ENCODE measurements around the gene KIRREL3.

KIRREL3 gene

GRCh38 chr11:126592496-126593410, 407.8 kb downstream of the KIRREL3 start:
- DNase-seq: no peak

GRCh38 chr11:126591966-126592489, 408.5 kb downstream of the KIRREL3 start:
- no peak for DNase-seq

GRCh38 chr11:126589492-126589803, 411.1 kb downstream of the KIRREL3 start:
- no peak for DNase-seq

- no peak for DNase-seq
Observed at GRCh38 chr11:126588630-126589491, 411.7 kb downstream of the KIRREL3 start.

- DNase-seq: no peak
Observed at GRCh38 chr11:126587541-126587940, 413.0 kb downstream of the KIRREL3 start.

GRCh38 chr11:126585774-126586491, 414.6 kb downstream of the KIRREL3 start:
- DNase-seq: peak; percentile 72

- no peak for DNase-seq
Observed at GRCh38 chr11:126585388-126585773, 415.2 kb downstream of the KIRREL3 start.

- DNase-seq: no peak
Observed at GRCh38 chr11:126583594-126584427, 416.8 kb downstream of the KIRREL3 start.

GRCh38 chr11:126583101-126583500, 417.5 kb downstream of the KIRREL3 start:
- DNase-seq: no peak

- no peak for DNase-seq
Observed at GRCh38 chr11:126581871-126582648, 418.5 kb downstream of the KIRREL3 start.

GRCh38 chr11:126578426-126578825, 422.1 kb downstream of the KIRREL3 start:
- DNase-seq: no peak

GRCh38 chr11:126578021-126578420, 422.5 kb downstream of the KIRREL3 start:
- no peak for DNase-seq

GRCh38 chr11:126575849-126576248, 424.7 kb downstream of the KIRREL3 start:
- no peak for DNase-seq

- no peak for DNase-seq
Observed at GRCh38 chr11:126573325-126573978, 427.1 kb downstream of the KIRREL3 start.

GRCh38 chr11:126570489-126570888, 430.1 kb downstream of the KIRREL3 start:
- DNase-seq: no peak

GRCh38 chr11:126567419-126567818, 433.2 kb downstream of the KIRREL3 start:
- no peak for DNase-seq

GRCh38 chr11:126564566-126564965, 436.0 kb downstream of the KIRREL3 start:
- DNase-seq: no peak

- no peak for DNase-seq
Observed at GRCh38 chr11:126561327-126561893, 439.2 kb downstream of the KIRREL3 start.

- no peak for DNase-seq
Observed at GRCh38 chr11:126560221-126560620, 440.3 kb downstream of the KIRREL3 start.

Data from NCI-H1694 treated with DMSO at 0.1 percent for 48 hours (cell line).